Adrenal gland (tissue), 12 donors: ENCODE data around the gene MT1F. TPM values are rescaled to one million over a fixed set of nuclear protein-coding genes. Genes with fewer than 3 reads are reported as not detected.

Experiments used
- DNase-seq, 7 donors: peaks; one replicate each; pipeline ENCODE4 v3.0.0-alpha.2; 2019 to 2020
- H3K27ac ChIP-seq, 5 donors: fragments of 200-600 bp; sonication (generic) in 4 of 5; 1 replicate in 3 of 5; 2 replicates in 2 of 5; pipeline versions ENCODE4 v1.5.1 to v1.8.0; 2016 to 2020; ENCODE audit warnings: mild to moderate bottlenecking in 1 of 5
- H3K27me3 ChIP-seq: fragments of 200-600 bp; 2 replicates; pipeline ENCODE4 v1.8.0; 2021
- H3K36me3 ChIP-seq, 2 donors: fragments of 200-600 bp; replicated peaks in 1 of 2; 1 replicate in 1 of 2; 2 replicates in 1 of 2; pipeline versions ENCODE4 v1.5.1 to v1.8.0; 2018 to 2022
- H3K4me1 ChIP-seq, 2 donors: fragments of 200-600 bp; replicated peaks in 1 of 2; 1 replicate in 1 of 2; 2 replicates in 1 of 2; pipeline versions ENCODE4 v1.5.1 to v1.8.0; 2018 to 2021
- H3K4me3 ChIP-seq, 4 donors: fragments of 200-600 bp; sonication (generic) in 3 of 4; one replicate each; pipeline ENCODE4 v1.5.1; 2016 to 2018
- H3K9me3 ChIP-seq, 3 donors: fragments of 200-600 bp; sonication (generic) in 1 of 3; replicated peaks in 1 of 3; 1 replicate in 2 of 3; 2 replicates in 1 of 3; pipeline versions ENCODE4 v1.5.1 to v1.8.0; 2016 to 2021
- POLR2A ChIP-seq, 2 donors: fragments of 450-650 bp; IDR thresholded peaks; one replicate each; pipeline ENCODE4 v1.6.1; 2017; ENCODE audit warnings: antibody characterized with exemption in 2 of 2, mild to moderate bottlenecking in 2 of 2, moderate library complexity in 1 of 2
- WGBS, 4 donors: extraction: QIAGEN DNeasy Blood & Tissue Kit in 2 of 4; methylation state at CpG; one replicate each; pipeline versions ENCODE4 v1.1.5 to v1.1.7; 2013 to 2017; 5-methylcytosine and 5-hydroxymethylcytosine counted together
- intact Hi-C, 2 donors: fragments of 100-400 bp; cut with DNase I; formaldehyde crosslinking; loops; one replicate each; pipeline versions ENCODE4 v1.14.1 to v1.15.0; 2022 to 2023
- polyA plus RNA-seq, 3 donors: library from polyadenylated mRNA; stranded (reverse); fragments of 200-250 nt in 2 of 3; fragments of 350-450 nt in 1 of 3; fragmentation: Illumina TruSeq in 1 of 3; extraction: RNeasy Lipid Tissue Mini Kit (QIAGEN cat#74804) in 1 of 3; gene quantifications; one replicate each; pipeline ENCODE4 v1.2.3, GENCODE V29; 2013 to 2014
- total RNA-seq, 9 donors: library from RNA; depleted of rRNA in 4 of 9; stranded (reverse); fragments of >200 nt in 4 of 9; fragments of 120-200 nt in 1 of 9; fragmentation: NEBNext Ultra II Directional in 1 of 9; extraction: Animal tissue kit (Norgen Biotek cat#: 25700) in 1 of 9; gene quantifications; one replicate each; pipeline versions ENCODE4 v1.1.0 to v1.2.4, GENCODE V29; 2013 to 2023
- TF ChIP-seq, protein P1 (sequence below), 6 experiments: fragments of 450-650 bp in 4 of 6; fragments of 200-600 bp in 2 of 6; sonication (generic) in 1 of 6; IDR thresholded peaks; 1 replicate in 5 of 6; 2 replicates in 1 of 6; pipeline versions ENCODE4 v1.5.1 to v1.8.0; 2016 to 2021; ENCODE audit warnings: antibody characterized with exemption in 6 of 6, mild to moderate bottlenecking in 2 of 6, moderate library complexity in 1 of 6
- donor health status: healthy with polysubstance abuse.
- donor health status: Bipolar disorder and iron deficiency.
- donor health status: DM: yes; HTN: yes; CAD: no.
- donor health status: DM: no; HTN: no; CAD: no.
- donor health status: DM: no; HTN: no; CAD: no.
- donor health status: DM: yes; HTN: yes; CAD: no.

The MT1F gene
- total and polyA plus RNA-seq, 12 donors, result 10.8 to 204 (median 44.8) TPM

DNA sequence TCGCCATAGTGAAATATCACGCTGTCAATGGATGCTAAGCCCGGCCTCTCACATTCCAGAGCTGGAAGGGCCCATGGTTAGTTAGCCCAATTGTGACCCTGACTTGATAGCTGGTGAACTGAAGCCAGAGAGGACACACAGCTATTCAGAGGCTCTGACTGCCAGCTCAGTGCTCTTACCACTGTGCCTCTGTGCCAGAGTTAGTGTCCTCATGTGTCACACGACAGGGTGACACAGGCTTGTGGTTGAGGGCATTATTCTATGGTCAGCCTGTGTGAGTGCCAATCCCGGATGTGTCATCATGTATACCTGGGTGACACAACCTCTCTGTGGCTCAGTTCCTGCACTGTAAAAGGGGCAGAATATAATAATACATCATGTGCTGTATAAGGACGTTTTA is 22.1 kb downstream of the MT1F start:
- intact Hi-C loops, result no loop called here
- Histone ChIP-seq H3K27me3 (no peaks in the 10 kb centered on the region), H3K27ac (peak overlapping the region in 3 of 5 donors; percentile 14 to 89 (median 88)), H3K4me1 (peaks cover 23 to 29% of the 10 kb centered on the region in 2 donors), H3K9me3 (no peaks in the 10 kb centered on the region), H3K4me3 (no peak overlapping the region), H3K36me3 (no peaks in the 10 kb centered on the region)
- DNase-seq, result peak in 6 of 7 donors; percentile 57 to 83 (median 72)
- TF ChIP-seq POLR2A (IDR thresholded peaks at IDR 0.05), result no peak
- WGBS, 4 donors, result 41 to 69% (median 61%) methylated on average over 4 to 6 of the region's 6 CpGs

DNA sequence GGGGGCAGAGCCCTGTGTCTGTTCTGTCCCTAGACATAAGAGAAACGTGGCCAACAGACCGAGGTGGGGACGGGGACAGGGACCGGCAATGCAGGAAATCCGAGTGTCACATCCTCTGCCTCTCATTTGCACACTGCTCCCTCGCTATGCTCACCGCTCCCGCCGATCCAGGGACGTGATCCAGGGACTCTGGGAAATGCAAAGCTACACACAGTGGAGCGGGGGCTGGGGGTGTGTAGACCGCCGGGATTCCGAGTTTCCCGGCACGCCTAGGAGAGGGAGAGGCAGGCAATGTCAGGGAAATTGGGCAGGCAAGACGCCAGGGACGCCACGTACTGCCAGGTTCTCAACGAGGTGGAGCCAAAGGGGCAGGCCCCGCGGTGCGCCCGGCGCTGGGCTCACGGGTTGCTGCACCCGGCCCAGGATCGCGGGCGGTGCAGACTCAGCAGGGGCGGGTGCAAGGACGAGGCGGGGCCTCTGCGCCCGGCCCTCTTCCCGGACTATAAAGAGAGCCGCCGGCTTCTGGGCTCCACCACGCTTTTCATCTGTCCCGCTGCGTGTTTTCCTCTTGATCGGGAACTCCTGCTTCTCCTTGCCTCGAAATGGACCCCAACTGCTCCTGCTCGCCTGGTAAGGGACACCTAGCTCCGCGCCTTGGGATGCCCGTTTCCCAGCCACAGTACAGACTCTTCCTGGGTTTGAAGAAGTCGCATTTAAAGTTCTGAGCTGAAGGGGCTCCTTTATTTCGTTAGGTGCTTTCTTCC is 24.4 kb downstream of the MT1F start, which contains the start of gene MT1X:
Gene MT1X (plus strand): TSS at position 532 of the 764 bp plus-strand sequence. CDS start 71 bp downstream, at position 603.
- peak within 1 kb of the TSS; percentile 52 to 89 (median 75) for H3K27ac ChIP-seq
- peak; percentile 94 to 97 (median 96) for DNase-seq
- H3K4me3 ChIP-seq, result peak within 1 kb of the TSS in 3 of 4 donors; percentile 14 to 66 (median 36)
- H3K36me3 ChIP-seq, result no peaks in the 10 kb centered on the region
- TF ChIP-seq POLR2A (IDR thresholded peaks at IDR 0.05), result peak; percentile 97 to 98
- TF ChIP-seq, protein P1, sequence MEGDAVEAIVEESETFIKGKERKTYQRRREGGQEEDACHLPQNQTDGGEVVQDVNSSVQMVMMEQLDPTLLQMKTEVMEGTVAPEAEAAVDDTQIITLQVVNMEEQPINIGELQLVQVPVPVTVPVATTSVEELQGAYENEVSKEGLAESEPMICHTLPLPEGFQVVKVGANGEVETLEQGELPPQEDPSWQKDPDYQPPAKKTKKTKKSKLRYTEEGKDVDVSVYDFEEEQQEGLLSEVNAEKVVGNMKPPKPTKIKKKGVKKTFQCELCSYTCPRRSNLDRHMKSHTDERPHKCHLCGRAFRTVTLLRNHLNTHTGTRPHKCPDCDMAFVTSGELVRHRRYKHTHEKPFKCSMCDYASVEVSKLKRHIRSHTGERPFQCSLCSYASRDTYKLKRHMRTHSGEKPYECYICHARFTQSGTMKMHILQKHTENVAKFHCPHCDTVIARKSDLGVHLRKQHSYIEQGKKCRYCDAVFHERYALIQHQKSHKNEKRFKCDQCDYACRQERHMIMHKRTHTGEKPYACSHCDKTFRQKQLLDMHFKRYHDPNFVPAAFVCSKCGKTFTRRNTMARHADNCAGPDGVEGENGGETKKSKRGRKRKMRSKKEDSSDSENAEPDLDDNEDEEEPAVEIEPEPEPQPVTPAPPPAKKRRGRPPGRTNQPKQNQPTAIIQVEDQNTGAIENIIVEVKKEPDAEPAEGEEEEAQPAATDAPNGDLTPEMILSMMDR (IDR thresholded peaks at IDR 0.05), result no peak
- no peaks in the 10 kb centered on the region for H3K9me3 ChIP-seq
- no peaks in the 10 kb centered on the region for H3K27me3 ChIP-seq
- 1% methylated on average over 31 to 49 of the region's 49 CpGs for WGBS, 4 donors
- intact Hi-C loops, result no loop called here
- H3K4me1 ChIP-seq, result peaks cover 23 to 26% of the 10 kb centered on the region in 2 donors

DNA sequence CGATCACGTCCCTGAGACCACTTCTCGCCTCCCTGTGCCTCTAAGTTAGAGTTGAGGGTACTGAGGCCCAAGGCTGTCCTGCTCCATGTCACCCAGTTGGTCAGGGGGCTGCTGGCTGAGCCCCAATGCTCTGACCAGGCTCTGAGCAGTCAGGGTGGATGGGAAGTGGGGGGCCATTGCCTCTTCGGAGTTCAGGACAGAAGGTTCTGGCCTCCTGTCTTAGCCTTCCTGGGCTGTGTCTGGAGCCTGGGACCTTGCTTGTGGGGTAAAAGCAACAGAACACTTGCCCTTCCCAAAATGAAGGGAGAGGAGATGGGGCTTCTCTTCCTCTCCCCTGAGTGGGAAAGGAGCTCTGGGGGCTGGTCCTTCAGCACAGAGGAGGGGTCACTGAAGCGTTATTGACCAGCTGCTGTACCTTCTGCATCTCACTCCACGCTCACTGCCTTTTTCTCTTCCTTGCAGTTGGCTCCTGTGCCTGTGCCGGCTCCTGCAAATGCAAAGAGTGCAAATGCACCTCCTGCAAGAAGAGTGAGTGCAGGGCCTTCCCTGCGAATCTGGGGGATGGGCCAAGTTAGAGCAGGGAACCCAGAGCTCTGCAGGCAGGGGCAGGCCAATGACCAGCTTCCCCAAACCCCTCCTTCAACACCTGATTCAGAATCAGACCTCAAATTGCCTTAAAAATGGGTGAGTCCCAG is 25.1 kb downstream of the MT1F start:
- no peak for TF ChIP-seq POLR2A (IDR thresholded peaks at IDR 0.05)
- TF ChIP-seq, protein P1 (IDR thresholded peaks at IDR 0.05), result no peak
- intact Hi-C loops, result no loop called here
- no peaks in the 10 kb centered on the region for H3K9me3 ChIP-seq
- 20 to 34% (median 26%) methylated on average over 7 to 8 of the region's 8 CpGs for WGBS, 4 donors
- DNase-seq, result peak in 2 of 7 donors; percentile 30 to 59
- no peaks in the 10 kb centered on the region for H3K27me3 ChIP-seq
- H3K27ac ChIP-seq, result peak overlapping the region; percentile 23 to 89 (median 75)
- H3K36me3 ChIP-seq, result no peaks in the 10 kb centered on the region
- peak overlapping the region in 3 of 4 donors; percentile 14 to 66 (median 36) for H3K4me3 ChIP-seq
- H3K4me1 ChIP-seq, result peaks cover 23 to 26% of the 10 kb centered on the region in 2 donors

DNA sequence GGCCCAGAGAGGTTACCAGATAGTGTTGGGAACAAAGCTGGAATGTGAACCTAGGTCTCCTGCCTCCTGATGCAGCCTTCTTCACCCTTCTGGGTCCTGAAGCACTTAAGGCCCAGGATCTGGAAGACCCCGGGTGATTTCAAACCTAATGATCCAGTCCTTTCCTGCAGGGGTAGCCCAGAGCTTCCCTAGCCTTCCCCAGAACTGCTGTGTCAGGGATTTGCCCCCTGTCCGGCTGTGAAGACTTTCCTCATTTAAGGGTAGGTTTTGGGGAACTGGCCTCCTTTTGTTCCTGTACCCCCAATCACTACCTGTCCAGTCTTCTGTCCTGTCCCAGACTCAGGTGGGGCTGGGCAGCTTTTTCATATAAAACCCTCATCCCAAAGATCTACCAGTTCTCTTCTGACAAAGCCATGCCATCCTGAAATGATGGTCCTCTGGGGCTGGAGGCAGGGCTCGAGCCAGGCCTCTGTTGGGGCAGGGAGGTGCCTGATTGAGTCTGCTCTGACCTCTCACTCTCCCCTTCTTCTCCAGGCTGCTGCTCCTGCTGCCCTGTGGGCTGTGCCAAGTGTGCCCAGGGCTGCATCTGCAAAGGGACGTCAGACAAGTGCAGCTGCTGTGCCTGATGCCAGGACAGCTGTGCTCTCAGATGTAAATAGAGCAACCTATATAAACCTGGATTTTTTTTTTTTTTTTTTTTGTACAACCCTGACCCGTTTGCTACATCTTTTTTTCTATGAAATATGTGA is 25.8 kb downstream of the MT1F start:
- TF ChIP-seq, protein P1 (IDR thresholded peaks at IDR 0.05), result no peak
- no peak for TF ChIP-seq POLR2A (IDR thresholded peaks at IDR 0.05)
- intact Hi-C loops, result no loop called here
- H3K9me3 ChIP-seq, result no peaks in the 10 kb centered on the region

More for the DNA sequence above, 25.8 kb downstream of the MT1F start:
- Histone ChIP-seq H3K4me3 (peak overlapping the region in 1 of 4 donors; percentile 66), H3K36me3 (no peaks in the 10 kb centered on the region), H3K27ac (peak overlapping the region in 1 of 5 donors; percentile 89), H3K4me1 (peaks cover 23 to 26% of the 10 kb centered on the region in 2 donors), H3K27me3 (no peaks in the 10 kb centered on the region)
- WGBS, 4 donors, result 62 to 78% (median 68%) methylated on average over 5 of the region's 5 CpGs
- DNase-seq, result no peak
